Putamen (tissue), 1 donor: ENCODE measurements around the gene ZNF629.

ENCODE experiments used
- DNase-seq: peaks from one replicate; pipeline ENCODE4 v3.0.0-alpha.2; 2016; ENCODE audit warnings: low spot score

ZNF629 gene

GRCh38 chr16:30748634-30749445 is 38.2 kb downstream of the ZNF629 start:
- DNase-seq = no peak

DNA sequence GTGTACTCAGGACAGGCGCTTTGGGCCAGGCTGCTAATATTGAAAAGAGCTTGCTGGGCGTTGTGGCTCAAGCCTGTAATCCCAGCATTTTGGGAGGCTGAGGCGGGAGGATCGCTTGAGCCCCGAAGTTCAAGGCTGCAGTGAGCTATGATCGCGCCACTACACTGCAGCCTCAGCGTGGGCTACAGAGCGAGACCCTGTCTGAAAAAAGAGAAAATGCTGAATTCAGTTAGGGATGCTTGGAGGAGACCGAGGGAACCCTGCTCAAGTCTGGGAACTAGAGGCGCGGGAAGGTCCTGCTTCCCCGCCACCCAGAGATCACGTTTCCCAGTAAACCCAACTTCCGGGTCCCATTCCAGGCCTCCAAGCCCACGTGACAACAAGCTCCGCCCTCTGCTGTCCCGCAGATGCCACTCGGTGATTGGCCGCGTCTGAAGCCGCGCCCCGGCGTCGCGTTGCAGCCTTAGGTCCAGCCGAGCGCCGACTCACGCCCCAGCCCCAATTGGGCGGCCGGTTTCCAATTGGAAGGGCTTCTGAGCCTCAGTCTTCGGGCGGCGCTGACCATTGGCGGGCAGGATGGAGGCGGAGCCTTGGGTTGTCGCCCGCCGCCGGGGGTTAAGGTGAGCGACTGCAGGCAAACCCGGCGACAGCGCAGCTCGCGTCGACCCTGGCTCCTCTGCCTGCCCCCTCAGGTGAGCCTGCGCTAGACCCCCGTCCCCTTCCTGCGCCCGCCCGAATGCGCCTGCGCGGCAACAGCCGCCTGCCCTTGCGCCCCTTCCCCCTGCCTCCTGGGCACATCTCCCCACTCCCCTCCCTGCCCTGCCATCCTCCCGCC is 39.0 kb downstream of the ZNF629 start, which contains the start of gene PHKG2:
PHKG2 (plus strand) TSS at position 627 of the 835 bp plus-strand sequence. CDS start 396 bp downstream, outside the sequence.
- peak; percentile 99 for DNase-seq

GRCh38 chr16:30747331-30747730 is 39.7 kb downstream of the ZNF629 start:
- no peak for DNase-seq

- DNase-seq = no peak
Measured at GRCh38 chr16:30746638-30747175, 40.3 kb downstream of the ZNF629 start.

DNA sequence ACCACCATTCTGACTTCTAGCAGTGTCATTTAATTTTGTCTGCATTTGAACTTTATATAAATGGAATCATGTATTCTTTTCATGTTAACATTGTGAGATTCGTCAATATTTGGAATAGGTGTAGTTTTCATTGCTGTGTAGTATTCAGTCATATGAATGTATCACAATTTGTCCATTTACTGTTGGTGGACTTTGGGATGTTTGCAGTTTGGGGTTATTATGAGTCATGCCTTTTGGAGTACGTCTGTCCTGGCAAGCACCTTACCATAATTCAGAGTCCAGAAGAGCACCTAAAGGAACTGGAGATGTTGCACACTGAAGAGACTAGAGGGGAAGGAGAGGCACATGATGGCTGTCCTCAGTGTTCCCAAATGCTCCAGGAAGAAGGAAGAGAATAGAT is 41.9 kb downstream of the ZNF629 start:
- no peak for DNase-seq

- no peak for DNase-seq
Measured at GRCh38 chr16:30744183-30744582, 42.8 kb downstream of the ZNF629 start.

DNA sequence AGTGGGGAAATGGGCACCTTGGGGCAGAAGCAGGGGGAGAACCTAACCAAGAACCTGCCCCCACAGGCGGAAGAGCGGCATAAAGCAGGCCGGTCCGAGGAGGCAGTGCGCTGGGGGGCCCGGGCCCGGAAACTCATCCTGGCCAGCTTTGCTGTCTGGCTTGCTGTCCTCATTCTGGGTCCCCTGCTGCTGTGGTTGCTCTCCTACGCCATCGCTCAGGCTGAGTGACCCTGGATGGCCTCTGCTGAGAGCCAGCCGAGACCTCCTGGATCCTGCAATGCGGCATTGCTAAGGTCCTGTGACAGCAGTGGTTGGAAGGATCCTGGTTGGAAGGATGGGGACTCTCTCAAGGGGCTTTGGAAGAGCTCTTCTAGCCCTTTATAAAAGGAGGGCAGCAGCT is 43.3 kb downstream of the ZNF629 start:
- no peak for DNase-seq

GRCh38 chr16:30741461-30741914 is 45.5 kb downstream of the ZNF629 start:
- no peak for DNase-seq

DNA sequence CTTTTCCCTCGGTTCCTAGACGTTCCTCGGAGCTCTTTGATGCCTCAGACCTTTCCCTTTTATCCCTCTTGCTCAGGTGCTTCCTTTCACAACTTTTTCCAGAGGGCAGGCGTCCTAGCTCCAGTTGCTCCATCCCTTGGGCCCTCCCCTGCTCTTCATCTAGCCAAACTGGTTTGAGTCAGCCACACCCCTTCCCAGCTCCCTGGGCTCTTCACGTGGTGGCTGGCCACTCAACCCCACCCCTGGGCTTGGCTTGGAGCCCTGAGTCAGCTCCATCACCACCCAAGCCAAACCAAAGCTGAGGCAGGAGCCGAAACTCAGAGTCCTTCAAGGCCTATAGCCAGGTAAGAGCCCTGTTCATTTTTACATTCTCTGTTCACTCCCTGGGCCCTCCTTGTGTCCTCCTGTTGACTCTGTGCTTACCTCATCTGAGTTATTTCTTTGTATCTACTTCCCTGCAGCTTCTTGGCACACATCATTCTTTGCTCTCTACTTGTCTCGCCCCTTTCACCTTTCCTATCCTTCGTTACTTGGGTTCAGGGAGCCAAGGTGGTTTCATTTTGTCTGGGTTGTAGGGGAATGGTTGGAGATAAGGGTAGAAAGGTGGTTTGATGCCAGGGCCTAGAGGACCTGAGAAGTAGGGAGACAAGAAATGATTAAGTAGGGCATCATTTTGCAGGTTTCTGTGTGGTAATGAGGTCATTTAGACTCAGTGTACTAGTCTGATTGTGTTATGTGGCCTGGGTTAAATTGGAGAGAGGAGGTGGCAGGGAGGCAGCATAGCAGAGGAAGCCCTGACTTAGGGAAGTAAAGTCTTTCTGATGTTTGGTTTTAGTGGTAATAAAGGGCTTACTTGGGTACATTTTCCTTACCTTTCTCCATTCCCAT is 46.4 kb downstream of the ZNF629 start:
- DNase-seq = no peak

- no peak for DNase-seq
Measured at GRCh38 chr16:30738984-30739951, 47.7 kb downstream of the ZNF629 start.

DNA sequence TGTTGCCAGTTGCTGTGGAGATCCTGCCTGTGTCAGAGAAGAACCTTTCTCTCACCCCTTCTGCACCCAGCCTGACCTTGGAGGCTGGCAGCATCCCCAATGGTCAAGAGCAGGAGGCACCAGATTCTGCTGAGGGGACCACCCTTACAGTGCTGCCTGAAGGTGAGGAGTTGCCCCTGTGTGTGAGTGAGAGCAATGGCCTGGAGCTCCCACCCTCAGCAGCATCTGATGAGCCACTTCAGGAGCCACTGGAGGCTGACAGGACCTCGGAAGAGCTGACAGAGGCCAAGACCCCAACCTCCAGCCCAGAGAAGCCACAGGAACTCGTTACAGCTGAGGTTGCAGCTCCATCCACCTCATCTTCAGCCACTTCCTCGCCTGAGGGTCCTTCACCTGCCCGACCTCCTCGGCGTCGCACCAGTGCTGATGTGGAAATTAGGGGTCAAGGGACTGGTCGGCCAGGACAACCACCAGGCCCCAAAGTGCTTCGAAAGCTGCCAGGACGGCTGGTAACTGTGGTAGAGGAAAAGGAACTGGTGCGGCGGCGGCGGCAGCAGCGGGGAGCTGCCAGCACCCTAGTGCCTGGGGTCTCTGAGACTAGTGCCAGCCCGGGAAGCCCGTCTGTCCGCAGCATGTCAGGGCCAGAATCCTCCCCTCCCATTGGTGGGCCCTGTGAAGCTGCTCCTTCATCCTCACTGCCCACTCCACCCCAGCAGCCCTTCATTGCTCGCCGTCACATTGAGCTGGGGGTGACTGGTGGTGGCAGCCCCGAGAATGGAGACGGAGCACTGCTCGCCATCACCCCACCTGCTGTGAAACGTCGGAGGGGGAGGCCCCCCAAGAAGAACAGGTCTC is 49.0 kb downstream of the ZNF629 start:
- DNase-seq = no peak

- no peak for DNase-seq
Measured at GRCh38 chr16:30736995-30737793, 49.8 kb downstream of the ZNF629 start.

GRCh38 chr16:30731411-30731810 is 55.6 kb downstream of the ZNF629 start:
- DNase-seq = no peak

DNA sequence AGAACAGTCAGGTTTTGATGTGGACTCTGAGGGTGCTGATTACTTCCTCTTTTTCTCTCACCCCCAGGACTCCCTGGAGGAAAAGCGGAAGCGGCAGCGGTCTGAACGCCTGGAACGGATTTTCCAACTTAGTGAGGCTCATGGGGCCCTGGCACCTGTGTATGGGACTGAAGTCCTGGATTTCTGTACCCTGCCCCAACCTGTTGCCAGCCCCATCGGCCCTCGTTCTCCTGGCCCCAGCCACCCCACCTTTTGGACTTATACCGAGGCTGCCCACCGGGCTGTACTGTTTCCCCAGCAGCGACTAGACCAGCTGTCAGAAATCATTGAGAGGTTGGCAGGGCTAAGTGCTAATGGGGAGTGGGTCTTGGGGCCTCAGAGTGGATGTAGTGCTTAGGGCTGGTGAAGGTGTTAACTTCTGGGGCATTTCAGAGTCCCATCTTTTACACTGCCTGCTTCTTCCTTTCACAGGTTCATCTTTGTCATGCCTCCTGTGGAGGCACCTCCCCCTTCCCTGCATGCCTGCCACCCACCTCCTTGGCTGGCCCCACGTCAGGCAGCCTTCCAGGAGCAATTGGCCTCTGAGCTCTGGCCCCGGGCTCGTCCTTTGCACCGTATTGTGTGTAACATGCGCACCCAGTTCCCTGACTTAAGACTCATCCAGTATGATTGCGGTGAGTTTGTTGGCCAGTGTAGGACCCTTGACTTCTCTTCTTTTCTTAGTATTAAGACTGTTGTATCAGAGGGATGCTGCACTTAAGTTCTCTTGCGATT is 57.9 kb downstream of the ZNF629 start:
- no peak for DNase-seq
